OCI-LY1 (cell line): ENCODE measurements around the gene PTPRR.

Experiments used
- H2AFZ ChIP-seq: fragments of 200-600 bp; sonication (generic), shearing (Covaris generic); 2 replicates; pipeline ENCODE4 v1.6.0; 2014; ENCODE audit warnings: antibody characterized with exemption, mild to moderate bottlenecking, low read length
- H3F3A ChIP-seq: fragments of 200-600 bp; sonication (generic), shearing (Covaris generic); 2 replicates; pipeline ENCODE4 v1.6.0; 2014; ENCODE audit warnings: mild to moderate bottlenecking, antibody characterized with exemption, low read length, moderate library complexity; ENCODE audit not compliant: insufficient read depth
- H3K27ac ChIP-seq: fragments of 200-600 bp; sonication (generic); 2 replicates; pipeline ENCODE4 v1.5.1; 2014; ENCODE audit warnings: low read length, mixed run types, mild to moderate bottlenecking, low read depth; ENCODE audit not compliant: poor library complexity, severe bottlenecking
- H3K27me3 ChIP-seq: fragments of 200-600 bp; sonication (generic); 2 replicates; pipeline ENCODE4 v1.6.0; 2014; ENCODE audit warnings: antibody characterized with exemption, mild to moderate bottlenecking, low read length, moderate library complexity; ENCODE audit not compliant: insufficient read depth
- H3K36me3 ChIP-seq: fragments of 200-600 bp; sonication (generic); 2 replicates; pipeline ENCODE4 v1.6.1; 2014; ENCODE audit warnings: mild to moderate bottlenecking, antibody characterized with exemption, low read length, moderate library complexity, mixed read lengths; ENCODE audit not compliant: insufficient read depth
- H3K4me1 ChIP-seq: fragments of 200-600 bp; sonication (generic); 2 replicates; pipeline ENCODE4 v1.5.1; 2014; ENCODE audit warnings: mild to moderate bottlenecking, low read length, moderate library complexity; ENCODE audit not compliant: insufficient read depth, severe bottlenecking
- H3K4me2 ChIP-seq: fragments of 200-600 bp; sonication (generic), shearing (Covaris generic); 2 replicates; pipeline ENCODE4 v1.6.1; 2014; ENCODE audit warnings: low read length
- H3K4me3 ChIP-seq: fragments of 200-600 bp; sonication (generic); 2 replicates; pipeline ENCODE4 v1.5.1; 2014; ENCODE audit warnings: low read length, low read depth, mild to moderate bottlenecking, mixed read lengths; ENCODE audit not compliant: poor library complexity, severe bottlenecking
- H3K79me2 ChIP-seq: fragments of 200-600 bp; shearing (Covaris generic); 2 replicates; pipeline ENCODE4 v1.6.1; 2016; ENCODE audit warnings: mixed run types, low read length, mixed read lengths; ENCODE audit not compliant: insufficient read depth
- H3K9ac ChIP-seq: fragments of 200-600 bp; sonication (generic), shearing (Covaris generic); 2 replicates; pipeline ENCODE4 v1.6.1; 2014; ENCODE audit warnings: mild to moderate bottlenecking, low read length, mixed read lengths
- H3K9me2 ChIP-seq: fragments of 200-600 bp; sonication (generic), shearing (Covaris generic); 2 replicates; pipeline ENCODE4 v1.6.1; 2014; ENCODE audit warnings: low read depth, mild to moderate bottlenecking, low read length, mixed read lengths
- H3K9me3 ChIP-seq: fragments of 200-600 bp; shearing (Covaris generic); 2 replicates; pipeline ENCODE4 v1.6.1; 2014; ENCODE audit warnings: low read length, mixed read lengths
- H4K20me1 ChIP-seq: fragments of 200-600 bp; sonication (generic), shearing (Covaris generic); 2 replicates; pipeline ENCODE4 v1.6.0; 2016; ENCODE audit warnings: mild to moderate bottlenecking, low read length; ENCODE audit not compliant: insufficient read depth
- CTCF ChIP-seq: fragments of 200-600 bp; sonication (generic), shearing (Covaris generic); IDR thresholded peaks from 2 replicates; pipeline ENCODE4 v1.5.1; 2017; ENCODE audit warnings: mild to moderate bottlenecking, antibody characterized with exemption, low read length, moderate library complexity, mixed read lengths
- EZH2 ChIP-seq: fragments of 200-600 bp; sonication (generic), shearing (Covaris generic); IDR thresholded peaks from 2 replicates; pipeline ENCODE4 v1.8.0; 2017; ENCODE audit warnings: borderline replicate concordance, mixed run types, mild to moderate bottlenecking, antibody characterized with exemption, low read length, moderate library complexity, mixed read lengths

The PTPRR gene

GRCh38 chr12:70964867-70965510, 44.5 kb upstream of the PTPRR start:
- H2AFZ ChIP-seq: no peak overlapping the region
- no peaks in the 10 kb centered on the region for H3K79me2 ChIP-seq
- H3K9me2 ChIP-seq: no peaks in the 10 kb centered on the region
- H3K4me1 ChIP-seq: no peaks in the 10 kb centered on the region
- no peaks in the 10 kb centered on the region for H3K9me3 ChIP-seq
- H3F3A ChIP-seq: no peaks in the 10 kb centered on the region
- no peaks in the 10 kb centered on the region for H3K36me3 ChIP-seq
- H4K20me1 ChIP-seq: no peaks in the 10 kb centered on the region
- no peak overlapping the region for H3K4me2 ChIP-seq
- H3K27ac ChIP-seq: no peak overlapping the region
- no peak overlapping the region for H3K9ac ChIP-seq
- no peak overlapping the region for H3K4me3 ChIP-seq
- TF ChIP-seq EZH2 (no peak), CTCF (no peak)
- no peaks in the 10 kb centered on the region for H3K27me3 ChIP-seq

GRCh38 chr12:70963081-70963660, 42.6 kb upstream of the PTPRR start:
- Histone ChIP-seq H4K20me1 (no peaks in the 10 kb centered on the region), H3K27ac (no peak overlapping the region), H3K9ac (no peak overlapping the region), H3K4me3 (no peak overlapping the region), H3K9me3 (no peaks in the 10 kb centered on the region), H3K27me3 (no peaks in the 10 kb centered on the region), H3F3A (no peaks in the 10 kb centered on the region), H3K36me3 (no peaks in the 10 kb centered on the region), H3K4me2 (no peak overlapping the region), H3K79me2 (no peaks in the 10 kb centered on the region), H2AFZ (no peak overlapping the region), H3K4me1 (no peaks in the 10 kb centered on the region), H3K9me2 (no peaks in the 10 kb centered on the region)
- no peak for TF ChIP-seq CTCF
- no peak for TF ChIP-seq EZH2

- Histone ChIP-seq H3K79me2 (no peaks in the 10 kb centered on the region), H3K4me1 (no peaks in the 10 kb centered on the region), H3F3A (no peaks in the 10 kb centered on the region), H3K27ac (no peak overlapping the region), H3K9me2 (no peaks in the 10 kb centered on the region), H3K36me3 (no peaks in the 10 kb centered on the region), H3K4me3 (no peak overlapping the region), H2AFZ (no peak overlapping the region), H3K27me3 (no peaks in the 10 kb centered on the region), H4K20me1 (no peaks in the 10 kb centered on the region), H3K9ac (no peak overlapping the region), H3K9me3 (no peaks in the 10 kb centered on the region), H3K4me2 (no peak overlapping the region)
- TF ChIP-seq CTCF: no peak
- TF ChIP-seq EZH2: no peak
Observed at GRCh38 chr12:70962226-70962794, 41.8 kb upstream of the PTPRR start.
